DMS53 treated with DMSO at 0.1 percent for 48 hours (cell line): ENCODE results near the gene RPL9.
"Not testable (repeated sequence)": the region's sequence is repeated elsewhere in the genome, so short reads cannot be mapped to it uniquely, and the experiment has no call there.

Experiments
- DNase-seq: peaks from one replicate; lab custom pipeline; 2025; ENCODE audit not compliant: unreplicated experiment; lab: John Stamatoyannopoulos, UW

The RPL9 gene

DNA sequence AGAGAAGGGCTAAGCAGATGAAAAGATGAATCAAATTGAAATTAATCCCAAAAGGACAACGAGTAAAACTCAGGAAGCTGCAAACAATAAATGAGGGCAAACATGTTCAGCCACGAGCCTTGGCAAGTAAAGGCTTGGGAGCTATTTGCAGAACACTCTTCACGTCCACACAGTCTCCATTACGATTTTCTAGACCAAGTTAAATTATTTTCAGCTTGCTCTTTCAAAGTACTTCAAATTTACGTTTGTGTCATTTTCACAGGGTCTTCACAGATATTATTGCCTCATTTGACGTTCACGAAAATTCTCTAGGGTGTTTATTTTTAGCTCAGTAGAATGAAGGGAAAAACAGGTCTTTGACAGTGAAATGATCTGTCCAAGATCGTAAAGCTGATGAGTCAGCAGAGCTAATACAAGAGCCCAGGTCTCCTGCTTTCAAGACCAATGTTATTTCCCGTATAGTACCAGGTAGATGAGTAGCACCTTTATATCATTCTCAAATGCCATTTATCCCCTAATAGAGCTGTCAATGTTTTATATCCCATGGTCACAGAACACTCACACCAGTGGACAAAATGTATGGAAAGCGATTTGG, 31.1 kb downstream of the RPL9 start:
- DNase-seq = no peak

DNA sequence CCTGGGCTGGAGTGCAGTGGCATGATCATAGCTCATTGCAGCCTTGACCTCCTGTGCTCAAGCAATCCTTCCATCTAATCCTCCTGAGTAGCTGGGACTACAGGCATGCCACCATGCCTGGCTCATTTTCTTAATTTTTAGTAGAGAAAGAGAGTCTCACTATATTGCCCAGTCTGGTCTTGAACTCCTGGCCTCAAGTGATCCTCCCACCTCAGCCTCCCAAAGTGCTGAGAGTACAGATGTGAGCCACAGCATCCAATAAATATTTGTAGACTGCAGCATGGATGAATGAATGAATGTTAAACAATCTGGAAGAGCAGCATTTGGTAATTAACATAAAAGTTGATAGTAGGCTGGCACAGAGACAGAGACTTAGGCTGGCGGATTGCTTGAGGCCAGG, 32.0 kb downstream of the RPL9 start:
- DNase-seq = no peak

DNA sequence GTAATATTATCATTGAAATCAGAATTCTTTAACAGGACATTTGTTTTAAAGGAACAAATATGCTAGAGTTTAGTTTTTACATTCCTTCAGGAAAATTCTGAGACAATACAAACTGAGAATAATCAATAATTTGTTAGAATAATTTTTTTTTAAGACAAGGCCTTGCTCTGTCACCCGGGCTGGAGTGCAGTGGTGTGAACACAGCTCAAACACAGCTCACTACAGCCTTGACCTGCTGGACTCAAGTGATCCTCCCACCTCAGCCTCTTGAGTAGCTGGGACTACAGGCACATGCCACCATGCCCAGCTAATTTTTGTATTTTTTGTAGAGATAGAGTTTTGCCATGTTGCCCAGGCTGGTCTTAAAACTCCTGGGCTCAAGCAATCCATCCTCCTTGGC, 33.4 kb downstream of the RPL9 start:
- not testable (repeated sequence) for DNase-seq

GRCh38 chr4:39422247-39422646, 36.5 kb downstream of the RPL9 start:
- DNase-seq = no peak

DNA sequence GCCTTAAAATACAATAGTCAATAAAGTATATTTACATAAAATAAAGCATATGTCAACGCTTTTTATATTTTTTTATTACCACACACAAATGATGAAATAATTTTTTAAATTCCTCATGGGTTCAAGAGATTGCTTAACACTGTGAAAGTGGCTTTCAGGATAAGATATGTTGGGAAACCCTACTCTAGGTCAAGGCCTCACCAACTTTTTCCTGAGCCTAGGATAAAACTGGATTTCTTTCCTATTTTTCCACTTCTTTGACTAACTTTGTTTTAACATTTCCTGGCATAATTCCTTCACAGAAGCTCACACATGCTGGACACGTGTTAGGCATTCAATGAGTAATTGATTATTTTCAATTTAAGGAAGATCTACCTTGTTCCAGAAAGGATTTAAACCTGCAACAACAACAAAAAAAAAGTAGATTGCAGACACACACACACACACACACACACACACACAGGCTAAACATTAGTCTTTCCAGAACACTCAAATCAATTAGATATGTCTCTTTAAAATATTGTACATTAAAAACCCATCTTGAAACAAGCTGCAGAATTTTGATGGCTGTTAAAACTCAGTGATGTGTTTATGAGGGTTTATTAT, 42.9 kb downstream of the RPL9 start:
- DNase-seq = no peak

DNA sequence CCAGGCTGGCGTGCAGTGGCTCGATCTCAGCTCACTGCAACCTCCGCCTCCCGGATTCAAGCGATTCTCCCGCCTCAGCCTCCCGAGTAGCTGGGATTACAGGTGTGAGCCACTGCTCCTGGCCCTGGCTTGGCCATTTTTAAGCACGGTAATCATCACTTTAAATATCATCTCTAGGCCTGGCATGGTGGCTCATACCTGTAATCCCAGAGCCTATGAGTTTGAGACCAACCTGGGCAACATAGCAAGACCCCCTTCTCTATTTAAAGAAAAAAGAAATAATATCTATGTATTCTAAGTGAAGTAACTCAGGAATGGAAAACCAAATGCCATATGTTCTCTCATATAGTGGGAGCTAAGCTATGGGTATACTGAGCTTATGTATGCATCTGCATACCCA, 47.2 kb downstream of the RPL9 start:
- not testable (repeated sequence) for DNase-seq

- no peak for DNase-seq
Measured at GRCh38 chr4:39410415-39410814, 48.3 kb downstream of the RPL9 start.

- DNase-seq = no peak
Measured at GRCh38 chr4:39407584-39407885, 51.2 kb downstream of the RPL9 start.

GRCh38 chr4:39406763-39407583, 51.7 kb downstream of the RPL9 start, which contains the start of gene KLB:
KLB (plus strand) TSS chr4:39406930; CDS start chr4:39406950, 20 bp downstream.
- DNase-seq = peak; percentile 78
